HG03066 (cell line): ENCODE data around the gene GIMAP8.
"Not testable (repeated sequence)": the region's sequence is repeated elsewhere in the genome, so short reads cannot be mapped to it uniquely, and the experiment has no call there.

Experiments used
- ATAC-seq: cut with Tn5 transposase; IDR thresholded peaks from one replicate; pipeline ENCODE4 v1.9.1; 2021; ENCODE audit warnings: low read depth; ENCODE audit not compliant: unreplicated experiment

The GIMAP8 gene

GRCh38 chr7:150434240-150434639 lies 16.2 kb upstream of the GIMAP8 start:
- ATAC-seq: no peak

DNA sequence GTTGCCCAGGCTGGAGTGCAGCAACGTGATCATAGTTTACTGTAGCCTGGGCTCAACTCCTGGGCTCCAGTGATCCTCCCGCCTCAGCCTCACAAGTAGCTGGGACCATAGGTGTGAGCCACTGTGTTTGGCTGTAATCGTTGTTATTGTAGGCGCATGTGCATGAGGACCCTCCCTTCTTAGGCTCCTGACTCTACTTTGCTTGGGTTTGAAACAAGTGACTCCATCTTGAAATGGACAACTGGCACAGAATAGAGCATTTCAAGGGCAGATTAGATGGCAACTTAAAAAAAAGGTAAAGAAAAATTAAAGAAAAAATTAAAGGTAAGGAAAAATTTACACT lies 15.4 kb upstream of the GIMAP8 start:
- peak; percentile 5 for ATAC-seq

DNA sequence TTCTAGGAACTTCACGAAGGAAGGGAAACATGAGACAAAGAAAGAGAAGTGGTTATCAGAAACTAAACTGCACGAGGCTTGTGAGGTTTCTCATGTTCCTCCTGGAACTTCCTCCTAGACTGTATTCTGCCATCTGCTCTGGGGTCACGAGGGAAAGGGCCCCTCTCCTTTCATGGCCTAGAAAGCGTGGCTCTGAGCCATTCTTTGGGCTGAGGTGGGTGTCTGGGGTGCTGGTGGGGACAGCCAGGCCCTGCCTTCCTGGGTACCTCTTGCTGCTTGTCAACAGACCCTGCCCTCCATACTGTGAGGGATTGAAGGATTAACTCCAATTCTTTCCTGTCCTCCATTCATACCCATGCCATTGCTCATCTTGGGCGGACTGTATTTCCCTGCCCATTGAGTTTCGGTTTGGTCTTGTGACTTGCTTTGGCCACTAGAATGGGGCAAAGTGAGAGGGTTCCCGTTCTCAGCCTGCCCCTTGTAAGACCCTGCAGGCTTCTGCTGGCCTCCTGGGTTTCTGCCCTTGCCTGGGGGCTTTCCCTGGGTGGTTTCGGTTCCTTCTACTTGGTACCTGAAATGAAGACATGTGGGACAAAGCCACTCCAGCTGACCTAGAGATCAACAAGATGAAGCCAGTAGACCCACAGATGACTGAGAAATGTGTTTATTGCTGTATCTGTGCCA lies 14.9 kb upstream of the GIMAP8 start:
- peak; percentile 81 for ATAC-seq

- ATAC-seq: no peak
Observed at GRCh38 chr7:150439967-150440366, 10.5 kb upstream of the GIMAP8 start.

- ATAC-seq: no peak
Observed at GRCh38 chr7:150441524-150441923, 8.9 kb upstream of the GIMAP8 start.

DNA sequence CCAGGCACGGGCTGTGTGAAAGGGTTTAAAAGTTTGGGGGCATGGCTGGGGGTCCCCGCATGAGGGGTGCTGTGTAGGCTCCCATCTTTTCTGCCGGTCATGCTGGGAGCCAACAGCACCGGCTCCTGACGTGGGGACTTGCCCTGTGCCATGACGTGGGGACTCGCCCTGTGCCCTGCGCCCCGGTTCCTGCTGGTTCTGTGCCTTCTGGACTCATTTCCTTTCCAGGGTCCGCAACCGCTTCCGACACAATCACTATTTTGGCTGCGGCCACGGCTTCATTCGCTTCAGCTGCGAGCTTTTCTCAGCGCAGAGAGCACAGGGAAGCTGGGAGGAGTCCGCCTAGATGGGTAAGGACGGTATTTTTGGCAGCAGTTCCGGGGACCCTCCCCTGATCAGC lies 7.6 kb upstream of the GIMAP8 start:
- no peak for ATAC-seq

DNA sequence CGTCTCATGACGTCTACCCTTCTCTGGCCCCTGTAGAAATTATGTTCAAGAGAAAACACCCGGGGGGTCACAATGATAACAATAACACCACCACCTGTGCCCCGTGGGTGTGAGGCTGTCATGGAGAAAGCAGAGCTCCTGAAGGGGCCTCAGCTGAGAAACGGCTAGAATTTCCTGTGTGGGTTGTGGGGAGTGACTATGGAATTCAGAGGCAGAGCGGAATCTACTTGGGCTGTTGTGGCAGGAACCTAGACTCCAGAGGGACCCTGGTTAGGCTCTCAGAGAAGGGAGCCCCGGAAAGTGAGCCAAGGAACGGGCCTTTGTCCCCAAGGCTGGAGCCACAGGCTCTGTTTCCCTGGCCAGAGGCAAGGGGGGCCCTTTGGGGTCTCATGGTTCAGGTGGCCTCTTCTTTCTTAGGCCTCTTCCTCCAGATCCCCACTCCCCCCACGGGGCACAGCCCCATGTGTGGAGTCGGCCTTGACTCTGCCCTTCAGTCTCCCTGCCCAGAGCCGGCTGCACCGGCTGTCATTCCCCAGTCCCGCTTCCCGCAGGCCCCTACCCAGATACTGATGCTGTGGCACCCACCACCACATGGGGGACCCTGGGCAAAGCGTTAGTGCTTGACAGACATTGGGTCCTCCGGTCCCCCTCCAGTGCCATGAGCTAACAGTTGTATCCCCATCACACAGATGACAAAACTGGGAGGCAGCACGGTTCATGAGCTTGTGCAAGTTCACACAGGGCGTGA lies 6.5 kb upstream of the GIMAP8 start:
- ATAC-seq: no peak

DNA sequence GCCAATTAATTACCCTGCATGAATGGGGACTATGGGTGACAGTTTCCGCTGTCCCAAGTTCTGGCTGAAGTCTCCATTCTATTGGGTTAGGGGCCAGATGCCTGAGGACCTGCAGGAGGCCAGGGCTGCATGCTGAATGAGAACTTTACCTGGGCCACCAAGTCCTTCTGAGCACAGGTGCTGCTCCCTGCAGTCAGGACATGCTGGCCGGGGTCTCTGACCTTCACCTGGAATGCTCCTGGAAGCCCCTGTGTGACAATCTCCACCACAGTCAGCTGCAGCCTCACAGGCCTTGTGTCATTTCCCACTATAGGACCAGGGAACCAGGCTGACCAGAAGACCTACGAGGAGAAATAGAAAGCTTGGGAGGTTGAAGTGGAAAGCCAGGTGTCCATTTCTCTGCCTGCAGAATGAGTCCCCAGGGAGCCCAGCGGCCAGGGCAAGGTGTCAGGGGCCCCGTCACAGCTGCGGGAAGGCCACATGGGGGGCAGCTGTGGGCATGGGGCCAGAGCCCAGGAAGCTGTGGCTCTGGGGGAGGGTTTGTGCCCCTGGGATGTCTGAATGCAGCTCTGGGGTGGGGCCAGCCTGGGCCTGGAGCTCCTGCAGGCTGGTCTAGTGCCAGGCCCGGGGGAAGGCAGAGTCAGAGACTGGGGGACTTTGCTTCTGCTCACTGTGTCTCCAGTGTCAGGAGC lies 5.6 kb upstream of the GIMAP8 start:
- no peak for ATAC-seq

GRCh38 chr7:150446288-150446938 lies 4.0 kb upstream of the GIMAP8 start:
- ATAC-seq: no peak

GRCh38 chr7:150447966-150448788 lies 2.3 kb upstream of the GIMAP8 start:
- ATAC-seq: peak; percentile 4

- peak; percentile 55 for ATAC-seq
Observed at GRCh38 chr7:150448789-150449147, 1.7 kb upstream of the GIMAP8 start.

DNA sequence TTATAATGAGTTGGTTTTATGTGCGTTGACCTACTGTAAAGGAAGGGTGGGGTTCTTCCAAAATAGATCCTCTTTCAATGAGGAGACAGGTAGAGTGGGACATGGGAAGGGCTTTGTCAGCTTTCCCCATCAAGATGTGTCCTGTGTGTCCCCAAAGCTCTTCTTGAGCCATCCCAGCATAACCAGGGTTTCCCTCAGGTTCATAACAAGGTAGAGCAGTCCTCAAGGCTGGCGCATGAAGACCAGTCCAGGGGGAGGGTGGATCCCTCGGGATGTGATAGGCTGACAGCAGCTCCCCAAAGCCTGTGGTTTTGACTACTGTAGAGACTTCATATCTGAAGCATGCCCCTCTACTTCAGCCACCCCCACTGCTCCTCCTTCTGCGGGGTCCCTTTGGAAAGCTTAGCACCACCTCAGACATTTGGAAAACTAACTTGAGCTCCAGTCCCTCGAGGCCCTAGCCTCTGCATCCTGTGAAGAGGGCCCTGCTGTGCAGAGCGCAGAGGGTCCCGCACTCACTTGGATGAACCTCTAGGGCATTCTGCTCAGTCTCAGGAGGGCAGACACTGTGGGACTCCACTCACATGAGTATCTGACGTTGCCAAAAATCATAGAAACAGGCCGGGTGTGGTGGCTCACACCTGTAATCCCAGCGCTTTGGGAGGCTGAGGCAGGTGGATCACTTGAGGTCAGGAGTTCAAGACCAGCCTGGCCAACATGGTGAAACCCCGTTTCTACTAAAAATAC lies 1.1 kb upstream of the GIMAP8 start:
- no peak for ATAC-seq

GRCh38 chr7:150451097-150451793 lies 815 bp downstream of the GIMAP8 start:
- peak; percentile 41 for ATAC-seq

DNA sequence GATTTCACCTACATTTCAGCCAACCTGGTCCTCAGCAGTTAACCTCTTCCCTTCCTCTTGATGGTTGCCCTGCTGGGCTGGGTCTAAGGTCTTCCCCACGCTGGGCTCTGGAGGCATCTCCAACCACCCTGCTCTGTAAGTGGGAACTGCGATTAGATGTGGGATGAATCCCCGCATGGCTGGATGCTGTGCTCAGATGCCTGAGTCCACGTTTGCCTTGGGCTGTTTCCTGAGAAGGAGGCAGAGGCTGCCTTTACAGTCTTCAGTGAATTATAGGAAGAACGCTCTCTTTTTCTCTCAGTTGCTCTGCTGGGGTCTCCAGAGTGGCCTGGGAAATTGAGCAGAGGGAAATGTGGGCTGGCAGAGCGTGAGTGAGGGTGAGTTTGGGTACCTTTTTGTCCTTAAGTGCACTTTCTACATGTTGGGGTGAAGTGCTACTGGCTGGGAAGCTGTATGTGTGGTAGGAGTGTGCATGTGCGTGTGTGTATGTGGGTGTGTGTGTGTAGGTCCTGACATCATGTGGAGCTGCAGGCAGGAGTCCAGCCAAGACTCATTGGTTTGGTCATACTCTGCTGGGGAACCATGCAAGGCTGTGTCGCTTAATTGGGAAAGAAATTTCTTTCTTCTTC lies 1.5 kb downstream of the GIMAP8 start:
- no peak for ATAC-seq

DNA sequence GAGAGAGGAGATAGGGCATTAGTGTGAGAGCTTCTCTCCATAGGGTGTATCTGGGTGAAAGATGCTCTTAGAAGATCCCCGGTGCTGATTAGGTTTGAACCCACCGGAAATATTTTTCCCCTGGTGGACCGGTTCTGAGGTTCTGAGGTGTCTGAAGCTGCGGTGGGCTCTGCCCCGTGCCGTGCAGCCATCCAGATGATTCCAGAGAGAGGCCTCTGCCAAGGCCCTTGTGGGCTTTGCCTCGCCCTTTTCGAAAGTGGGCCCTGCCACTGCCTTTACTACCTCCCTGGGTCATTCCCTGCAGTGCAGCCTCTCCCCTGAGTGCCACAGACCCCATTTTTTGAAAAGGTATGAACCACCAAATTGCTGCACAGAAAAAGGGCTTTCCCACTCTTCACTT lies 2.8 kb downstream of the GIMAP8 start:
- no peak for ATAC-seq

DNA sequence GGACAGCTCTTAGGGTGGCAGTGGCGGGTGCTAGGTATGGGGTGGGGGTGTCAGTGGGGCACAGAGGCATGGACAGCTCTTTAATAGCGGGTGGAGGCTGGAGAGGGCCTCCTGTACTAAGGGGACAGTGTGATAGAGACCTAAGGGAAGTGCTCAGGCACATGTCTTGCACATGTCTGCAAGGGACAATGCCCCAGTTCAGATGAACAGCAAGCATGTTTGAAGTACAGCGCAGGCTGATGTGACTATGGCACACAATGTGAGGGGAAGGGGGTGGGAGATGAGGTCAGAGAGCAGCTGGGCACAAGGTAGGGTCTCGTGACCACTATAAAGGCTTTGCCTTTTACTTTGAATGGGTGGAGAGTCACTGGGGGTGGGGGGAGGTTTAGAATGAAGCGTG lies 3.5 kb downstream of the GIMAP8 start:
- no peak for ATAC-seq

GRCh38 chr7:150457064-150457463 lies 6.6 kb downstream of the GIMAP8 start:
- not testable (repeated sequence) for ATAC-seq

DNA sequence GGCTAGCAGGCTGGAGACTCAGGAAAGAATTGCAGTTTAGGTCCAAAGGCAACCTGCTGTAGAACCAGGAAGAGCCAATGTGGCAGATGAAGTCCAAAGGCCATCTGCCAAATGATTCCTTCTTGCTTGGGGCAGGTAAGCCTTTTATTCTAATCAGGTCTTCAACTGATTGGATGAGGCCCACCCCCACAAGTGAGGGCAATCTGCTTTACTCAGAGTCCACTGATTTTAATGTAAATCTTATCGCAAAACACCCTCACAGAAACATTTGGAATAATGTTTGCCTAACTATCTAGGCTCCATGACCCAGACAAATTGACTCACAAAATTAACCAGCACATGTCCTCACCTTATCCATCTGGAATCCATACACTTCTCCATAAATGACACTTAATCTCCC lies 7.8 kb downstream of the GIMAP8 start:
- no peak for ATAC-seq

DNA sequence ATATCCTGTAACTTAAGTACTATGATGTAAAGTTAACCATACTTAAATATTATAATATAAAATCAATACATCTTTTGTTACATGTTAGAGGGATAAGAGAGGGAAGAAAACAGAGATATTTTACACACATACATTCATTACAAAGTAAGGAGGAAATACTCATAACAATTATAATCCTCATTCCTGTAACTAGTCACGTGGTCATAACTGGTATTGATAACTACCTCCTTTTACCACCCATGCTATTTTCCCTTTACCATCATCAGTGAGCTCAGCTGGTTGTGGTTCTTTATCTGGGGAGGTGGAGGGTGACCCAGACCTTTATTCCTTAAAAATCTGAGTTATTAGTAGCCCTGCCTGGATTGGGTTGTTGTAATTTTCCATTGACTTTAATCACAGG lies 8.3 kb downstream of the GIMAP8 start:
- no peak for ATAC-seq
